Endothelial cell of umbilical vein (primary cell): Measurements from ENCODE around the gene NUMA1. TPM values are rescaled to one million over a fixed set of nuclear protein-coding genes. Genes with fewer than 3 reads are reported as not detected.

Experiments used
- BruUV-seq: library from RNA; stranded (reverse); fragments of 400-500 nt; replicated peaks from 2 replicates; lab custom pipeline; 2021; lab: Mats Ljungman, UMichigan
- CTCF ChIA-PET: fragments of 300-600, 350-600 bp; sonication (Branson Sonifier 250); formaldehyde crosslinking; loops from one replicate; lab custom pipeline; 2021; ENCODE audit warnings: antibody characterized with exemption, inconsistent platforms; lab: Charles Lee
- POLR2A ChIA-PET: fragments of 300-600, 350-600 bp; sonication (Branson Sonifier 250); formaldehyde crosslinking; loops from one replicate; lab custom pipeline; 2021; ENCODE audit warnings: antibody characterized with exemption, inconsistent platforms; lab: Charles Lee
- DNase-seq: peaks from one replicate; pipeline ENCODE4 v3.0.0-alpha.2; 2011; ENCODE audit warnings: low read depth, low spot score
- FAIRE-seq: peaks from 2 replicates; lab custom pipeline; 2011; peaks lifted over from hg19 to GRCh38; lab: Jason Lieb, UNC
- H2AFZ ChIP-seq: 2 replicates; pipeline ENCODE4 v1.6.0; 2012; ENCODE audit warnings: low read depth, low read length, control low read depth, inconsistent platforms
- H3K27ac ChIP-seq: 2 replicates; pipeline ENCODE4 v1.5.1; 2011; ENCODE audit warnings: low read depth, mild to moderate bottlenecking, control low read depth, low read length, moderate library complexity; ENCODE audit not compliant: insufficient read depth
- H3K27me3 ChIP-seq, 2 experiments: 2 replicates each; pipeline versions ENCODE4 v1.6.0 to v1.6.1; 2011; ENCODE audit warnings: low read length in 2 of 2, mixed read lengths in 1 of 2; ENCODE audit not compliant: control insufficient read depth in 2 of 2, insufficient read depth in 2 of 2
- H3K36me3 ChIP-seq, 2 experiments: 2 replicates in 1 of 2; 3 replicates in 1 of 2; pipeline ENCODE4 v1.5.1; 2011; ENCODE audit warnings: low read length in 2 of 2, mild to moderate bottlenecking in 1 of 2, moderate library complexity in 1 of 2; ENCODE audit not compliant: control insufficient read depth in 2 of 2, insufficient read depth in 2 of 2; ENCODE audit errors: extremely low read depth in 1 of 2
- H3K4me1 ChIP-seq: 3 replicates; pipeline ENCODE4 v1.5.1; 2011; ENCODE audit warnings: mild to moderate bottlenecking, low read length; ENCODE audit not compliant: control insufficient read depth, insufficient read depth; ENCODE audit errors: extremely low read depth
- H3K4me2 ChIP-seq: 2 replicates; pipeline ENCODE4 v1.6.1; 2011; ENCODE audit warnings: low read length, control low read depth, mixed read lengths; ENCODE audit not compliant: insufficient read depth
- H3K4me3 ChIP-seq, 3 experiments: fragments of 200-600 bp in 1 of 3; sonication (generic), shearing (Covaris generic) in 1 of 3; replicated peaks in 1 of 3; 2 replicates each; pipeline ENCODE4 v1.5.1; 2011 to 2016; ENCODE audit warnings: control low read depth in 3 of 3, low read length in 3 of 3, mild to moderate bottlenecking in 2 of 3, inconsistent platforms in 1 of 3, low read depth in 1 of 3, moderate library complexity in 1 of 3; ENCODE audit not compliant: insufficient read depth in 1 of 3
- H3K79me2 ChIP-seq: 2 replicates; pipeline ENCODE4 v1.6.0; 2012; ENCODE audit warnings: low read length, inconsistent platforms; ENCODE audit not compliant: control insufficient read depth, insufficient read depth
- H3K9ac ChIP-seq: replicated peaks from 2 replicates; pipeline ENCODE3; 2011; ENCODE audit warnings: low read length, control low read depth; ENCODE audit not compliant: insufficient read depth; ENCODE audit errors: extremely low read depth
- H3K9me1 ChIP-seq: replicated peaks from 3 replicates; pipeline ENCODE4 v1.6.0; 2011; ENCODE audit warnings: mild to moderate bottlenecking, low read length; ENCODE audit not compliant: control insufficient read depth, insufficient read depth; ENCODE audit errors: extremely low read depth
- H3K9me3 ChIP-seq: replicated peaks from 2 replicates; pipeline ENCODE4 v1.5.1; 2012; ENCODE audit warnings: low read length, inconsistent platforms; ENCODE audit not compliant: control insufficient read depth, insufficient read depth
- H4K20me1 ChIP-seq: replicated peaks from 2 replicates; pipeline ENCODE3; 2011; ENCODE audit warnings: mild to moderate bottlenecking, low read length; ENCODE audit not compliant: control insufficient read depth, insufficient read depth; ENCODE audit errors: extremely low read depth
- EZH2 ChIP-seq: IDR thresholded peaks from 2 replicates; pipeline ENCODE4 v1.6.1; 2012; ENCODE audit warnings: borderline replicate concordance, low read depth, mild to moderate bottlenecking, moderate library complexity, low read length, inconsistent platforms; ENCODE audit not compliant: severe bottlenecking
- FOS ChIP-seq: IDR thresholded peaks from 2 replicates; pipeline ENCODE4 v1.6.1; 2011; ENCODE audit warnings: mild to moderate bottlenecking, low read length, moderate library complexity, borderline replicate concordance; ENCODE audit not compliant: insufficient read depth
- GATA2 ChIP-seq: IDR thresholded peaks from 2 replicates; pipeline ENCODE4 v1.7.0; 2011; ENCODE audit warnings: low read depth, mild to moderate bottlenecking, moderate library complexity, mixed read lengths, low read length; ENCODE audit not compliant: insufficient read length, insufficient read depth
- JUN ChIP-seq: IDR thresholded peaks from 2 replicates; pipeline ENCODE4 v1.6.1; 2011; ENCODE audit warnings: borderline replicate concordance, low read depth; ENCODE audit not compliant: insufficient read length, insufficient read depth
- MYC ChIP-seq: IDR thresholded peaks from one replicate; pipeline ENCODE4 v1.6.1; 2011; ENCODE audit warnings: mild to moderate bottlenecking, low read depth, low read length
- POLR2A ChIP-seq: IDR thresholded peaks from 2 replicates; pipeline ENCODE4 v1.6.1; 2012; ENCODE audit warnings: low read depth, mild to moderate bottlenecking, control low read depth, low read length
- POLR2AphosphoS5 ChIP-seq: IDR thresholded peaks from 2 replicates; pipeline ENCODE4 v1.6.1; 2012; ENCODE audit warnings: low read depth, mild to moderate bottlenecking, control low read depth, low read length, moderate library complexity; ENCODE audit not compliant: insufficient read depth
- dilution Hi-C: fragments of 300-500 bp; cut with MboI; formaldehyde crosslinking; loops from one replicate; pipeline ENCODE4 v1.15.0; 2019; ENCODE audit warnings: low sequenced_read_pairs; ENCODE audit not compliant: extremely low pct_ligation_motif_present
- intact Hi-C: fragments of 100-400 bp; cut with micrococcal nuclease; formaldehyde crosslinking; loops from one replicate; pipeline ENCODE4 v1.10.0; 2022
- polyA plus RNA-seq, 4 experiments: library from polyadenylated mRNA; depleted of rRNA in 3 of 4; stranded (reverse) in 3 of 4; unstranded in 1 of 4; fragments of >200 nt; gene quantifications; 2 replicates each; pipeline versions ENCODE4 v1.2.1 to v1.2.3, GENCODE V29; 2011 to 2012; ENCODE audit warnings: missing spikeins in 1 of 4
- total RNA-seq: library from RNA; stranded (reverse); gene quantifications from 2 replicates; pipeline ENCODE4 v1.2.3, GENCODE V29; 2021
- TF ChIP-seq, protein P1 (sequence below): IDR thresholded peaks from 2 replicates; pipeline ENCODE4 v1.6.1; 2011; ENCODE audit not compliant: insufficient read depth, insufficient read length
- TF ChIP-seq, protein P2 (sequence below), 2 donors: IDR thresholded peaks; 1 replicate in 1 of 2; 2 replicates in 1 of 2; pipeline ENCODE4 v1.5.1; 2011; ENCODE audit warnings: low read length in 2 of 2, mild to moderate bottlenecking in 2 of 2, moderate library complexity in 2 of 2, control low read depth in 1 of 2, inconsistent platforms in 1 of 2, low read depth in 1 of 2; ENCODE audit not compliant: insufficient read depth in 1 of 2; ENCODE audit errors: extremely low read depth in 1 of 2

The NUMA1 gene
- total and polyA plus RNA-seq, 2 donors (not counting 3 experiments of a cell fraction or from before 2014, with no cell fraction given): 120 to 164 TPM

DNA sequence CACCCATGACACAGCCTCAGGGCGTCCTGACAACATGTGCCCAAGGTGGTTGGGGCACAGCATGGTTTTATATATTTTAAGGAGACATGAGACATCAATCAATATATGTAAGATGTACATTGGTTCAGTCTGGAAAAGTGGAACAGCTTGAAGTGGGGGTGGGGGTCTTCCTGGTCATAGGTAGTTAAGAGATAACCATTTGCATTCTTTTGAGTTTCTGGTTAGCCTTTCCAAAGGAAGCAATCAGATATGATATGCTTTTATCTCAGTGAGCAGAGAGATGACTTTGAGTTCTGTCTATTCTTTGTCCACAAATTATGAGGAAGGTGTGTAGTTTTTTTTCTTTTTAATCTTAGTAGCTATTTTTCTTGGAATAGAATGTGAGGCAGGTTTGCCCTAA, 42.3 kb upstream of the NUMA1 start:
- intact Hi-C loops: no loop called here
- BruUV-seq: no TSS peak
- TF ChIP-seq POLR2A: no peak
- no peak for TF ChIP-seq JUN
- TF ChIP-seq EZH2: no peak
- no peak for TF ChIP-seq GATA2
- no peak for TF ChIP-seq FOS
- TF ChIP-seq MYC: no peak
- FAIRE-seq: no peak
- ChIA-PET CTCF (interaction anchor here (1.7 to 4.1 kb wide), 2 partner anchors 22 to 308 kb away, joined by 3 to 25 read pairs; no protein-coding TSS in a partner anchor), POLR2A (no interaction called here)
- no peaks in the 10 kb centered on the region for H3K36me3 ChIP-seq
- no peak overlapping the region for H2AFZ ChIP-seq
- H4K20me1 ChIP-seq: no peaks in the 10 kb centered on the region
- no peaks in the 10 kb centered on the region for H3K79me2 ChIP-seq
- H3K4me3 ChIP-seq: no peak overlapping the region
- no peak overlapping the region for H3K27ac ChIP-seq
- H3K27me3 ChIP-seq: peaks cover 0 to 4% of the 10 kb centered on the region in 2 experiments
- DNase-seq: no peak
- H3K4me1 ChIP-seq: no peaks in the 10 kb centered on the region
- dilution Hi-C loops: no loop called here
- no peak overlapping the region for H3K4me2 ChIP-seq
- H3K9me3 ChIP-seq: no peaks in the 10 kb centered on the region
- H3K9ac ChIP-seq: no peak overlapping the region
- H3K9me1 ChIP-seq: no peaks in the 10 kb centered on the region

DNA sequence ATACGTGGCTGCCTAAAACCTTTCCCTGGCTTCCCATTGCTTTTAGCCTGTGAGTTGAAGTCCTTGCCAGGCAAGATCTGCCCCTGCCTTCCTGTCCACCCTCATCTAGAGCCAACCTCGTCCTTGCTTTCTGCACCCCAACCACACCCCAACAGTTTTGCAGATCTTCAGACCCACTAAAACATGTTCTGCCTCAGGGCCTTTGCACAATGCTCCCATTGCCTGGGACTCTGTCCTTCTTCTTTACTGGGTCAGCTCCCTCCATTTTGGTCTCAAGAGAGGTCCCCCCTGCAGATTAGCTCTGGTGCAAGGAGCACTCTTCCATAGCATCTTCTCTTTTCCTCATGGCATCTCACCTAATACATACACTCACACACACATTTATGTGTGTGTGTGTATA, 40.6 kb upstream of the NUMA1 start:
- ChIA-PET POLR2A (no interaction called here), CTCF (interaction anchor here (1.5 to 1.7 kb wide), 2 partner anchors 96 to 310 kb away, joined by 3 to 4 read pairs; no protein-coding TSS in a partner anchor)
- intact Hi-C loops (no loop called here), dilution Hi-C loops (no loop called here)
- H4K20me1 ChIP-seq: no peaks in the 10 kb centered on the region
- H3K36me3 ChIP-seq: no peaks in the 10 kb centered on the region
- no peak overlapping the region for H3K4me2 ChIP-seq
- H3K27ac ChIP-seq: no peak overlapping the region
- no peaks in the 10 kb centered on the region for H3K4me1 ChIP-seq
- peaks cover 2 to 3% of the 10 kb centered on the region in 2 experiments for H3K27me3 ChIP-seq
- no peak for FAIRE-seq
- no peak overlapping the region for H2AFZ ChIP-seq
- H3K9me3 ChIP-seq: no peaks in the 10 kb centered on the region
- H3K9me1 ChIP-seq: no peaks in the 10 kb centered on the region
- no peak overlapping the region for H3K4me3 ChIP-seq
- no TSS peak for BruUV-seq
- no peak overlapping the region for H3K9ac ChIP-seq
- TF ChIP-seq, protein P1, sequence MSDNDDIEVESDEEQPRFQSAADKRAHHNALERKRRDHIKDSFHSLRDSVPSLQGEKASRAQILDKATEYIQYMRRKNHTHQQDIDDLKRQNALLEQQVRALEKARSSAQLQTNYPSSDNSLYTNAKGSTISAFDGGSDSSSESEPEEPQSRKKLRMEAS: no peak
- TF ChIP-seq GATA2 (no peak), MYC (no peak), EZH2 (no peak), FOS (no peak), POLR2AphosphoS5 (no peak), POLR2A (no peak), JUN (no peak)
- TF ChIP-seq, protein P2, sequence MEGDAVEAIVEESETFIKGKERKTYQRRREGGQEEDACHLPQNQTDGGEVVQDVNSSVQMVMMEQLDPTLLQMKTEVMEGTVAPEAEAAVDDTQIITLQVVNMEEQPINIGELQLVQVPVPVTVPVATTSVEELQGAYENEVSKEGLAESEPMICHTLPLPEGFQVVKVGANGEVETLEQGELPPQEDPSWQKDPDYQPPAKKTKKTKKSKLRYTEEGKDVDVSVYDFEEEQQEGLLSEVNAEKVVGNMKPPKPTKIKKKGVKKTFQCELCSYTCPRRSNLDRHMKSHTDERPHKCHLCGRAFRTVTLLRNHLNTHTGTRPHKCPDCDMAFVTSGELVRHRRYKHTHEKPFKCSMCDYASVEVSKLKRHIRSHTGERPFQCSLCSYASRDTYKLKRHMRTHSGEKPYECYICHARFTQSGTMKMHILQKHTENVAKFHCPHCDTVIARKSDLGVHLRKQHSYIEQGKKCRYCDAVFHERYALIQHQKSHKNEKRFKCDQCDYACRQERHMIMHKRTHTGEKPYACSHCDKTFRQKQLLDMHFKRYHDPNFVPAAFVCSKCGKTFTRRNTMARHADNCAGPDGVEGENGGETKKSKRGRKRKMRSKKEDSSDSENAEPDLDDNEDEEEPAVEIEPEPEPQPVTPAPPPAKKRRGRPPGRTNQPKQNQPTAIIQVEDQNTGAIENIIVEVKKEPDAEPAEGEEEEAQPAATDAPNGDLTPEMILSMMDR (IDR thresholded peaks at IDR 0.05; ENCODE audit: extremely low read depth in 1 of 2, insufficient read depth in 1 of 2, low read depth in 1 of 2, low read length in 2 of 2): no peak
- no peak for DNase-seq
- no peaks in the 10 kb centered on the region for H3K79me2 ChIP-seq
